K562 (cell line): ENCODE measurements around the gene RAB6B. TPM values are rescaled to one million over a fixed set of nuclear protein-coding genes. Genes with fewer than 3 reads are reported as not detected.
A peak's percentile ranks its signal among the peaks of the same experiment; 100 is the strongest.

Experiments used
- BMI1 ChIP-seq: fragments of 150-350 bp; IDR thresholded peaks from 2 replicates; pipeline ENCODE4 v1.6.1; 2014; ENCODE audit warnings: low read length
- CTCF ChIP-seq, 3 experiments: IDR thresholded peaks in 2 of 3; conservative IDR thresholded peaks in 1 of 3; 2 replicates each; pipeline ENCODE4 v1.5.1; 2011 to 2012; ENCODE audit warnings: low read length in 3 of 3, mild to moderate bottlenecking in 3 of 3, control low read depth in 2 of 3, improper control_type of control experiment in 1 of 3, inconsistent platforms in 1 of 3, low read depth in 1 of 3, mixed read lengths in 1 of 3, moderate library complexity in 1 of 3; ENCODE audit not compliant: insufficient read depth in 2 of 3
- NR4A1 ChIP-seq, 2 experiments: fragments of 250-450 bp in 1 of 2; fragments of 450-650 bp in 1 of 2; sonication (Bioruptor Pico) in 1 of 2; IDR thresholded peaks; 2 replicates each; pipeline versions ENCODE4 v1.4.0 to v1.6.1; 2016 to 2020; ENCODE audit warnings: mild to moderate bottlenecking in 2 of 2, missing compliant biosample characterization in 1 of 2, missing genetic modification characterization in 1 of 2, moderate library complexity in 1 of 2
- NUFIP1 ChIP-seq: fragments of 450-650 bp; IDR thresholded peaks from 2 replicates; pipeline ENCODE4 v1.6.1; 2018; ENCODE audit not compliant: partially characterized antibody
- POLR2A ChIP-seq: fragments of 450-650 bp; conservative IDR thresholded peaks from 2 replicates; pipeline ENCODE4 v1.6.1; 2016
- RNF2 ChIP-seq: sonication (generic); IDR thresholded peaks from 2 replicates; pipeline ENCODE4 v1.6.1; 2016
- STAT5B ChIP-seq: fragments of 250-450 bp; sonication (Bioruptor Pico); IDR thresholded peaks from 2 replicates; pipeline ENCODE4 v1.8.0; 2021; ENCODE audit warnings: mild to moderate bottlenecking, inconsistent platforms
- TAF15 ChIP-seq: fragments of 200-400 bp; formaldehyde crosslinking; IDR thresholded peaks from 2 replicates; pipeline ENCODE4 v1.6.1; 2017; ENCODE audit warnings: mild to moderate bottlenecking, low read depth, low read length, moderate library complexity
- ZBTB9 ChIP-seq: fragments of 450-650 bp; formaldehyde crosslinking; IDR thresholded peaks from 2 replicates; pipeline ENCODE4 v1.4.0; 2020; ENCODE audit warnings: mild to moderate bottlenecking, moderate library complexity
- polyA plus RNA-seq, 8 experiments: library from polyadenylated mRNA; depleted of rRNA in 4 of 8; stranded (reverse) in 5 of 8; unstranded in 3 of 8; fragments of >200 nt; fragmentation: Nextera tagmentation in 2 of 8; fragmentation: Illumina TruSeq in 1 of 8; extraction: Ambion mirVana in 2 of 8; extraction: Trizol in 1 of 8; gene quantifications; 2 replicates each; pipeline versions ENCODE4 v1.2.1 to v1.2.3, GENCODE V29; 2011 to 2014; ENCODE audit warnings: inconsistent platforms in 1 of 8, missing spikeins in 1 of 8
- total RNA-seq, 7 experiments: library from RNA; depleted of rRNA in 6 of 7; stranded (reverse); fragments of >200 nt in 6 of 7; fragmentation: Illumina TruSeq in 2 of 7; extraction: Trizol in 2 of 7; gene quantifications; 2 replicates each; pipeline versions ENCODE4 v1.2.1 to v1.2.3, GENCODE V29; 2011 to 2021; ENCODE audit warnings: low replicate concordance in 1 of 7
- TF ChIP-seq, protein P1 (sequence below): fragments of 250-450 bp; sonication (Bioruptor Pico); IDR thresholded peaks from 2 replicates; pipeline ENCODE4 v1.8.0; 2021; ENCODE audit warnings: borderline replicate concordance, mild to moderate bottlenecking, moderate library complexity; ENCODE audit not compliant: poor library complexity, severe bottlenecking
- TF ChIP-seq, protein P2 (sequence below), 2 experiments: IDR thresholded peaks; 2 replicates each; pipeline ENCODE4 v1.6.1; 2012; ENCODE audit warnings: improper control_type of control experiment in 2 of 2, low read depth in 2 of 2, low read length in 2 of 2, borderline replicate concordance in 1 of 2
- TF ChIP-seq, protein P3 (sequence below): fragments of 250-450 bp; sonication (Bioruptor Pico); IDR thresholded peaks from 2 replicates; pipeline ENCODE4 v1.5.0; 2021
- TF ChIP-seq, protein P4 (sequence below): fragments of 450-650 bp; formaldehyde crosslinking; IDR thresholded peaks from 2 replicates; pipeline ENCODE4 v1.4.0; 2022; ENCODE audit warnings: missing genetic modification characterization
- TF ChIP-seq, protein P5 (sequence below): IDR thresholded peaks from 2 replicates; pipeline ENCODE4 v1.6.1; 2011; ENCODE audit warnings: borderline replicate concordance, low read depth, mild to moderate bottlenecking, moderate library complexity, low read length; ENCODE audit not compliant: insufficient read depth, poor library complexity, severe bottlenecking

Gene RAB6B
- total and polyA plus RNA-seq, 9 of the 15 experiments (the other 6 are each of a cell fraction or from before 2014, with no cell fraction given) = 0.60 to 18.1 (median 1.5) TPM

- TF ChIP-seq, protein P1, sequence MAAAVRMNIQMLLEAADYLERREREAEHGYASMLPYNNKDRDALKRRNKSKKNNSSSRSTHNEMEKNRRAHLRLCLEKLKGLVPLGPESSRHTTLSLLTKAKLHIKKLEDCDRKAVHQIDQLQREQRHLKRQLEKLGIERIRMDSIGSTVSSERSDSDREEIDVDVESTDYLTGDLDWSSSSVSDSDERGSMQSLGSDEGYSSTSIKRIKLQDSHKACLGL (CRISPR knock-in tag) = no peak
- TF ChIP-seq BMI1 = no peak
- no peak for TF ChIP-seq ZBTB9 (CRISPR knock-in tag)
- no peak for TF ChIP-seq NUFIP1
- TF ChIP-seq CTCF (IDR thresholded peaks at IDR 0.05 in 2 of 3, conservative IDR thresholded peaks at IDR 0.05 in 1 of 3; ENCODE audit: insufficient read depth in 2 of 3, low read depth in 1 of 3, low read length in 3 of 3) = peak; percentile 38 to 57 (median 57); a peak in 5 of 6 replicates
- TF ChIP-seq, protein P2, sequence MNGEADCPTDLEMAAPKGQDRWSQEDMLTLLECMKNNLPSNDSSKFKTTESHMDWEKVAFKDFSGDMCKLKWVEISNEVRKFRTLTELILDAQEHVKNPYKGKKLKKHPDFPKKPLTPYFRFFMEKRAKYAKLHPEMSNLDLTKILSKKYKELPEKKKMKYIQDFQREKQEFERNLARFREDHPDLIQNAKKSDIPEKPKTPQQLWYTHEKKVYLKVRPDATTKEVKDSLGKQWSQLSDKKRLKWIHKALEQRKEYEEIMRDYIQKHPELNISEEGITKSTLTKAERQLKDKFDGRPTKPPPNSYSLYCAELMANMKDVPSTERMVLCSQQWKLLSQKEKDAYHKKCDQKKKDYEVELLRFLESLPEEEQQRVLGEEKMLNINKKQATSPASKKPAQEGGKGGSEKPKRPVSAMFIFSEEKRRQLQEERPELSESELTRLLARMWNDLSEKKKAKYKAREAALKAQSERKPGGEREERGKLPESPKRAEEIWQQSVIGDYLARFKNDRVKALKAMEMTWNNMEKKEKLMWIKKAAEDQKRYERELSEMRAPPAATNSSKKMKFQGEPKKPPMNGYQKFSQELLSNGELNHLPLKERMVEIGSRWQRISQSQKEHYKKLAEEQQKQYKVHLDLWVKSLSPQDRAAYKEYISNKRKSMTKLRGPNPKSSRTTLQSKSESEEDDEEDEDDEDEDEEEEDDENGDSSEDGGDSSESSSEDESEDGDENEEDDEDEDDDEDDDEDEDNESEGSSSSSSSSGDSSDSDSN (IDR thresholded peaks at IDR 0.05; ENCODE audit: borderline replicate concordance in 1 of 2, low read depth in 2 of 2, low read length in 2 of 2) = no peak
- TF ChIP-seq, protein P3, sequence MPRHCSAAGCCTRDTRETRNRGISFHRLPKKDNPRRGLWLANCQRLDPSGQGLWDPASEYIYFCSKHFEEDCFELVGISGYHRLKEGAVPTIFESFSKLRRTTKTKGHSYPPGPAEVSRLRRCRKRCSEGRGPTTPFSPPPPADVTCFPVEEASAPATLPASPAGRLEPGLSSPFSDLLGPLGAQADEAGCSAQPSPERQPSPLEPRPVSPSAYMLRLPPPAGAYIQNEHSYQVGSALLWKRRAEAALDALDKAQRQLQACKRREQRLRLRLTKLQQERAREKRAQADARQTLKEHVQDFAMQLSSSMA = no peak
- no peak for TF ChIP-seq STAT5B (CRISPR knock-in tag)
- TF ChIP-seq TAF15 = no peak
- TF ChIP-seq RNF2 = no peak
- TF ChIP-seq POLR2A = 0 out of 2 replicates have a peak, but pooled peaks have one; percentile 31
- TF ChIP-seq, protein P4, sequence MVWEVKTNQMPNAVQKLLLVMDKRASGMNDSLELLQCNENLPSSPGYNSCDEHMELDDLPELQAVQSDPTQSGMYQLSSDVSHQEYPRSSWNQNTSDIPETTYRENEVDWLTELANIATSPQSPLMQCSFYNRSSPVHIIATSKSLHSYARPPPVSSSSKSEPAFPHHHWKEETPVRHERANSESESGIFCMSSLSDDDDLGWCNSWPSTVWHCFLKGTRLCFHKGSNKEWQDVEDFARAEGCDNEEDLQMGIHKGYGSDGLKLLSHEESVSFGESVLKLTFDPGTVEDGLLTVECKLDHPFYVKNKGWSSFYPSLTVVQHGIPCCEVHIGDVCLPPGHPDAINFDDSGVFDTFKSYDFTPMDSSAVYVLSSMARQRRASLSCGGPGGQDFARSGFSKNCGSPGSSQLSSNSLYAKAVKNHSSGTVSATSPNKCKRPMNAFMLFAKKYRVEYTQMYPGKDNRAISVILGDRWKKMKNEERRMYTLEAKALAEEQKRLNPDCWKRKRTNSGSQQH (CRISPR knock-in tag) = no peak
- TF ChIP-seq NR4A1 (CRISPR knock-in tag; IDR thresholded peaks at IDR 0.05) = no peak
- TF ChIP-seq NR4A1 (tag; IDR thresholded peaks at IDR 0.05) = no peak
- TF ChIP-seq, protein P5, sequence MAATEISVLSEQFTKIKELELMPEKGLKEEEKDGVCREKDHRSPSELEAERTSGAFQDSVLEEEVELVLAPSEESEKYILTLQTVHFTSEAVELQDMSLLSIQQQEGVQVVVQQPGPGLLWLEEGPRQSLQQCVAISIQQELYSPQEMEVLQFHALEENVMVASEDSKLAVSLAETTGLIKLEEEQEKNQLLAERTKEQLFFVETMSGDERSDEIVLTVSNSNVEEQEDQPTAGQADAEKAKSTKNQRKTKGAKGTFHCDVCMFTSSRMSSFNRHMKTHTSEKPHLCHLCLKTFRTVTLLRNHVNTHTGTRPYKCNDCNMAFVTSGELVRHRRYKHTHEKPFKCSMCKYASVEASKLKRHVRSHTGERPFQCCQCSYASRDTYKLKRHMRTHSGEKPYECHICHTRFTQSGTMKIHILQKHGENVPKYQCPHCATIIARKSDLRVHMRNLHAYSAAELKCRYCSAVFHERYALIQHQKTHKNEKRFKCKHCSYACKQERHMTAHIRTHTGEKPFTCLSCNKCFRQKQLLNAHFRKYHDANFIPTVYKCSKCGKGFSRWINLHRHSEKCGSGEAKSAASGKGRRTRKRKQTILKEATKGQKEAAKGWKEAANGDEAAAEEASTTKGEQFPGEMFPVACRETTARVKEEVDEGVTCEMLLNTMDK = peak; percentile 62
These were observed 73.7 kb downstream of the RAB6B start (continued) for GRCh38 chr3:133821767-133822638.
